LNCAP (cell line): ENCODE measurements around the gene PEX14.

ENCODE experiments used
- CTCF ChIP-seq: fragments of 450-650 bp; IDR thresholded peaks from 2 replicates; pipeline ENCODE4 v1.5.1; 2017; ENCODE audit warnings: mild to moderate bottlenecking

PEX14 gene

GRCh38 chr1:10672343-10673050 lies 197.7 kb downstream of the PEX14 start:
- no peak for TF ChIP-seq CTCF

- TF ChIP-seq CTCF: no peak
Measured at GRCh38 chr1:10673109-10673711, 198.5 kb downstream of the PEX14 start.

- no peak for TF ChIP-seq CTCF
Measured at GRCh38 chr1:10674222-10674621, 199.5 kb downstream of the PEX14 start.

GRCh38 chr1:10674700-10675609 lies 200.2 kb downstream of the PEX14 start:
- TF ChIP-seq CTCF: no peak

GRCh38 chr1:10675813-10676212 lies 201.1 kb downstream of the PEX14 start:
- no peak for TF ChIP-seq CTCF

GRCh38 chr1:10676963-10677362 lies 202.2 kb downstream of the PEX14 start:
- TF ChIP-seq CTCF: no peak

- no peak for TF ChIP-seq CTCF
Measured at GRCh38 chr1:10677491-10678391, 203.0 kb downstream of the PEX14 start.
